Measurements from ENCODE around the gene CYP2D6.
A peak's percentile ranks its signal among the peaks of the same experiment; 100 is the strongest.
"Not testable (repeated sequence)": the region's sequence is repeated elsewhere in the genome, so short reads cannot be mapped to it uniquely, and the experiment has no call there.

CYP2D6 gene

GRCh38 chr22:42130639-42131431 lies at the start of gene CYP2D6:
Gene CYP2D6, minus strand, starts transcription at chr22:42130810. Its CDS starts 19 bp downstream, at chr22:42130791.
- H3K27me3 Mint-ChIP-seq (ENCODE audit: low read depth); H3K36me3 Mint-ChIP-seq (ENCODE audit: low read depth); H3K4me3 Mint-ChIP-seq; H3K4me1 Mint-ChIP-seq; H3K27ac Mint-ChIP-seq; H3K9me3 Mint-ChIP-seq: not testable (repeated sequence)

GRCh38 chr22:42179616-42180015 lies 49.0 kb upstream of the CYP2D6 start:
- peaks cover 3% of the 10 kb centered on the region for H3K27me3 Mint-ChIP-seq (ENCODE audit: low read depth)
- peaks cover 32% of the 10 kb centered on the region for H3K4me1 Mint-ChIP-seq
- H3K4me3 Mint-ChIP-seq: no peak overlapping the region
- peaks cover 14% of the 10 kb centered on the region for H3K36me3 Mint-ChIP-seq (ENCODE audit: low read depth)
- H3K9me3 Mint-ChIP-seq: no peaks in the 10 kb centered on the region
- TF ChIP-seq CTCF (IDR thresholded peaks at IDR 0.05; ENCODE audit: unreplicated experiment in 3 of 3): no peak
- peak overlapping the region; percentile 28 to 94 (median 93) for H3K27ac Mint-ChIP-seq

- peaks cover 3% of the 10 kb centered on the region for H3K27me3 Mint-ChIP-seq (ENCODE audit: low read depth)
Observed at GRCh38 chr22:42178910-42179519, 48.4 kb upstream of the CYP2D6 start.

GRCh38 chr22:42177891-42178336 lies 47.3 kb upstream of the CYP2D6 start:
- Mint-ChIP-seq H3K27ac (peak overlapping the region; percentile 84 to 96 (median 86)), H3K4me1 (peaks cover 39% of the 10 kb centered on the region), H3K36me3 (ENCODE audit: low read depth) (peaks cover 14% of the 10 kb centered on the region), H3K27me3 (ENCODE audit: low read depth) (no peaks in the 10 kb centered on the region), H3K9me3 (no peaks in the 10 kb centered on the region), H3K4me3 (peak overlapping the region in 1 of 3 experiments; percentile 32)
- TF ChIP-seq CTCF (IDR thresholded peaks at IDR 0.05; ENCODE audit: unreplicated experiment in 3 of 3): no peak

More at GRCh38 chr22:42178910-42179519, 48.4 kb upstream of the CYP2D6 start:
- Mint-ChIP-seq H3K27ac (peak overlapping the region; percentile 33 to 96 (median 61)), H3K9me3 (no peaks in the 10 kb centered on the region), H3K4me1 (peaks cover 32% of the 10 kb centered on the region), H3K4me3 (no peak overlapping the region), H3K36me3 (ENCODE audit: low read depth) (peaks cover 14% of the 10 kb centered on the region)
- no peak for TF ChIP-seq CTCF (IDR thresholded peaks at IDR 0.05; ENCODE audit: unreplicated experiment in 3 of 3)

GRCh38 chr22:42176255-42176915 lies 45.8 kb upstream of the CYP2D6 start:
- no peaks in the 10 kb centered on the region for H3K9me3 Mint-ChIP-seq
- TF ChIP-seq CTCF (IDR thresholded peaks at IDR 0.05; ENCODE audit: unreplicated experiment in 3 of 3): no peak
- H3K27ac Mint-ChIP-seq: peak overlapping the region; percentile 40 to 79 (median 73)
- no peaks in the 10 kb centered on the region for H3K27me3 Mint-ChIP-seq (ENCODE audit: low read depth)
- peaks cover 14% of the 10 kb centered on the region for H3K36me3 Mint-ChIP-seq (ENCODE audit: low read depth)
- peaks cover 54% of the 10 kb centered on the region for H3K4me1 Mint-ChIP-seq
- no peak overlapping the region for H3K4me3 Mint-ChIP-seq

- Mint-ChIP-seq H3K9me3 (no peaks in the 10 kb centered on the region), H3K4me3 (no peak overlapping the region), H3K27ac (peak overlapping the region in 1 of 3 experiments; percentile 93), H3K27me3 (ENCODE audit: low read depth) (no peaks in the 10 kb centered on the region), H3K4me1 (peaks cover 55% of the 10 kb centered on the region), H3K36me3 (ENCODE audit: low read depth) (peaks cover 15% of the 10 kb centered on the region)
- TF ChIP-seq CTCF (IDR thresholded peaks at IDR 0.05; ENCODE audit: unreplicated experiment in 3 of 3): no peak
Observed at GRCh38 chr22:42174062-42174461, 43.5 kb upstream of the CYP2D6 start.
